Trophoblast cell (in vitro differentiated cells and primary cell): ENCODE measurements around the gene SOCS4.
"Not testable (repeated sequence)": the region's sequence is repeated elsewhere in the genome, so short reads cannot be mapped to it uniquely, and the experiment has no call there.

Source experiments
- DNase-seq, 2 donors: peaks; one replicate each; pipeline ENCODE4 v3.0.0-alpha.2; 2016
- H2AFZ ChIP-seq: 2 replicates; pipeline ENCODE4 v1.6.1; 2013; ENCODE audit warnings: low read length, moderate library complexity, mild to moderate bottlenecking; ENCODE audit not compliant: insufficient read depth, poor library complexity
- H2AK5ac ChIP-seq: 2 replicates; pipeline ENCODE4 v1.6.1; 2013; ENCODE audit warnings: mild to moderate bottlenecking, low read length
- H2BK120ac ChIP-seq: 2 replicates; pipeline ENCODE4 v1.6.1; 2013; ENCODE audit warnings: low read length, mild to moderate bottlenecking, moderate library complexity; ENCODE audit not compliant: insufficient read depth, poor library complexity
- H2BK12ac ChIP-seq: 2 replicates; pipeline ENCODE4 v1.6.1; 2013; ENCODE audit warnings: mild to moderate bottlenecking, low read length, moderate library complexity
- H2BK5ac ChIP-seq: 2 replicates; pipeline ENCODE4 v1.6.1; 2013; ENCODE audit warnings: low read length, low read depth, moderate library complexity, mild to moderate bottlenecking; ENCODE audit not compliant: poor library complexity
- H3K14ac ChIP-seq: 2 replicates; pipeline ENCODE4 v1.6.1; 2013; ENCODE audit warnings: mild to moderate bottlenecking, low read length
- H3K18ac ChIP-seq: 2 replicates; pipeline ENCODE4 v1.6.1; 2013; ENCODE audit warnings: mild to moderate bottlenecking, low read length
- H3K23ac ChIP-seq: 2 replicates; pipeline ENCODE4 v1.6.1; 2013; ENCODE audit warnings: low read length
- H3K27ac ChIP-seq: 2 replicates; pipeline ENCODE4 v1.5.1; 2013; ENCODE audit warnings: low read depth, mild to moderate bottlenecking, inconsistent platforms, low read length, moderate library complexity
- H3K27me3 ChIP-seq: 2 replicates; pipeline ENCODE4 v1.6.1; 2013; ENCODE audit warnings: inconsistent platforms, mild to moderate bottlenecking, low read length, moderate library complexity; ENCODE audit not compliant: insufficient read depth
- H3K36me3 ChIP-seq, 2 experiments: 1 replicate in 1 of 2; 2 replicates in 1 of 2; pipeline ENCODE4 v1.6.1; 2013; ENCODE audit warnings: low read length in 2 of 2, mild to moderate bottlenecking in 2 of 2, moderate library complexity in 1 of 2; ENCODE audit not compliant: insufficient read depth in 2 of 2, control insufficient read depth in 1 of 2
- H3K4ac ChIP-seq: 2 replicates; pipeline ENCODE4 v1.6.1; 2013; ENCODE audit warnings: low read depth, mild to moderate bottlenecking, low read length, moderate library complexity
- H3K4me1 ChIP-seq, 2 experiments: 1 replicate in 1 of 2; 2 replicates in 1 of 2; pipeline ENCODE4 v1.6.1; 2013; ENCODE audit warnings: low read length in 2 of 2, mild to moderate bottlenecking in 2 of 2, moderate library complexity in 1 of 2; ENCODE audit not compliant: insufficient read depth in 2 of 2, control insufficient read depth in 1 of 2
- H3K4me2 ChIP-seq: 2 replicates; pipeline ENCODE4 v1.6.1; 2013; ENCODE audit warnings: inconsistent platforms, mild to moderate bottlenecking, low read length, moderate library complexity
- H3K4me3 ChIP-seq: 2 replicates; pipeline ENCODE4 v1.5.1; 2013; ENCODE audit warnings: mild to moderate bottlenecking, low read depth, low read length, inconsistent platforms
- H3K79me1 ChIP-seq: one replicate; pipeline ENCODE4 v1.6.1; 2013; ENCODE audit warnings: low read length
- H3K79me2 ChIP-seq: 2 replicates; pipeline ENCODE4 v1.6.1; 2013; ENCODE audit warnings: low read length, mild to moderate bottlenecking; ENCODE audit not compliant: control insufficient read depth, insufficient read depth, poor library complexity
- H3K9ac ChIP-seq: 2 replicates; pipeline ENCODE4 v1.6.1; 2013; ENCODE audit warnings: mild to moderate bottlenecking, low read length
- H3K9me3 ChIP-seq: 2 replicates; pipeline ENCODE4 v1.6.1; 2013; ENCODE audit warnings: low read depth, mild to moderate bottlenecking, control low read depth, inconsistent platforms, low read length; ENCODE audit not compliant: insufficient read depth
- H4K12ac ChIP-seq: 2 replicates; pipeline ENCODE4 v1.6.1; 2013; ENCODE audit warnings: low read depth, mild to moderate bottlenecking, low read length, moderate library complexity
- H4K8ac ChIP-seq: 2 replicates; pipeline ENCODE4 v1.6.1; 2013; ENCODE audit warnings: low read depth, mild to moderate bottlenecking, low read length, moderate library complexity
- H4K91ac ChIP-seq: one replicate; pipeline ENCODE4 v1.6.1; 2013; ENCODE audit warnings: low read depth, mild to moderate bottlenecking, low read length, moderate library complexity
- WGBS: extraction: QIAGEN DNeasy Blood & Tissue Kit; methylation state at CpG from one replicate; pipeline ENCODE4 v1.1.7; 2013; ENCODE audit warnings: missing lambda C conversion rate; ENCODE audit not compliant: insufficient read length, insufficient coverage; ENCODE audit errors: extremely low coverage; 5-methylcytosine and 5-hydroxymethylcytosine counted together

Gene SOCS4

DNA sequence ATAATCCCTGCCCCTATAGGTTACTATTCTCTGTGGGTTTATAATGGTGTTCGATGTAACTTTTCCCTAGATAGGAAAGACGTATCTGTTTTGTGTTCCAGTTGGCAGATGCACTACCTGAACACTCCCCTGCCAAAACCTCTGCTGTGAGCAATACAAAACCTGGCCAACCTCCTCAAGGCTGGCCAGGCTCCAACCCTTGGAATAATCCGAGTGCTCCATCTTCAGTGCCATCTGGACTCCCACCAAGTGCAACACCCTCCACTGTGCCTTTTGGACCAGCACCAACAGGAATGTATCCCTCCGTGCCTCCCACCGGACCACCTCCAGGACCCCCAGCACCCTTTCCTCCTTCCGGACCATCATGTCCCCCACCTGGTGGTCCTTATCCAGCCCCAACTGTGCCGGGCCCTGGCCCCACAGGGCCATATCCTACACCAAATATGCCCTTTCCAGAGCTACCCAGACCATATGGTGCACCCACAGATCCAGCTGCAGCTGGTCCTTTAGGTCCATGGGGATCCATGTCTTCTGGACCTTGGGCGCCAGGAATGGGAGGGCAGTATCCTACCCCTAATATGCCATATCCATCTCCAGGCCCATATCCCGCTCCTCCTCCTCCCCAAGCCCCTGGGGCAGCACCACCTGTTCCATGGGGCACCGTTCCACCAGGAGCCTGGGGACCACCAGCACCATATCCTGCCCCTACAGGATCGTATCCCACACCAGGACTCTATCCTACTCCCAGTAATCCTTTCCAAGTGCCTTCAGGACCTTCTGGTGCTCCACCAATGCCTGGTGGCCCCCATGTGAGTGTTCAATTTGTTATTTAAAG, 35.7 kb downstream of the SOCS4 start:
- Histone ChIP-seq H3K27me3 (no peaks in the 10 kb centered on the region), H3K79me1 (no peaks in the 10 kb centered on the region), H3K23ac (no peak overlapping the region), H4K8ac (no peak overlapping the region), H3K4me2 (no peak overlapping the region), H3K4me3 (no peak overlapping the region), H3K4me1 (no peaks in the 10 kb centered on the region), H2BK12ac (no peak overlapping the region), H3K27ac (no peak overlapping the region), H3K9ac (no peak overlapping the region), H2AFZ (no peak overlapping the region), H3K79me2 (peaks cover 5% of the 10 kb centered on the region), H3K18ac (no peak overlapping the region), H3K36me3 (peaks cover 24 to 25% of the 10 kb centered on the region in 2 experiments), H3K14ac (no peak overlapping the region), H2BK5ac (no peak overlapping the region), H2BK120ac (no peak overlapping the region), H3K9me3 (no peaks in the 10 kb centered on the region), H4K91ac (no peak overlapping the region), H2AK5ac (no peak overlapping the region), H3K4ac (no peak overlapping the region), H4K12ac (no peak overlapping the region)
- DNase-seq = no peak
- no CpG with 5 or more reads among the region's 11 CpGs for WGBS

DNA sequence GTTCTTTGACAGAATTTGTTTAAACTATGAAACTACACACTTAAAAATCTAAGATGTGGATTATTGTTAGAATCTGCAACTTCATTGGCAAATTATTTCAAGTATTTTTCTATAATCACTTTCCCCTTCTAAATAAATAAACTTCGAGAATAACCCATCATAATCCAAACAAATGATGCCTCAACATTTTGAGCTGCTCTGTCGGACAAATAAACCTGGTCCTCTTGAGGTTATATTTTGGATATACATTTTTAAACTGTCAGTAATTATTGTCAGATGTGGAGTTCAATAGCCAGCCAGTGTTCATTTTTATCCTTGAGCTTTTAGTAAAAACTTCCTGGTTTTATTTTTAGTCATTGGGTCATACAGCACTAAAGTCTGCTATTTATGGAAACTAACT, 37.9 kb downstream of the SOCS4 start:
- not testable (repeated sequence) for H3K79me1 ChIP-seq, H4K12ac ChIP-seq, H2BK12ac ChIP-seq, H4K91ac ChIP-seq, H3K18ac ChIP-seq, H2AK5ac ChIP-seq, DNase-seq, H3K4me1 ChIP-seq, H3K9me3 ChIP-seq, H3K9ac ChIP-seq, H2BK120ac ChIP-seq, H3K4me2 ChIP-seq, H4K8ac ChIP-seq, H3K23ac ChIP-seq, H3K27me3 ChIP-seq, H3K14ac ChIP-seq, H3K4ac ChIP-seq, H3K4me3 ChIP-seq, H3K27ac ChIP-seq, H2BK5ac ChIP-seq, H3K79me2 ChIP-seq, H2AFZ ChIP-seq
- WGBS = no CpG with 5 or more reads among the region's 2 CpGs
- H3K36me3 ChIP-seq = peaks cover 18 to 19% of the 10 kb centered on the region in 2 experiments

DNA sequence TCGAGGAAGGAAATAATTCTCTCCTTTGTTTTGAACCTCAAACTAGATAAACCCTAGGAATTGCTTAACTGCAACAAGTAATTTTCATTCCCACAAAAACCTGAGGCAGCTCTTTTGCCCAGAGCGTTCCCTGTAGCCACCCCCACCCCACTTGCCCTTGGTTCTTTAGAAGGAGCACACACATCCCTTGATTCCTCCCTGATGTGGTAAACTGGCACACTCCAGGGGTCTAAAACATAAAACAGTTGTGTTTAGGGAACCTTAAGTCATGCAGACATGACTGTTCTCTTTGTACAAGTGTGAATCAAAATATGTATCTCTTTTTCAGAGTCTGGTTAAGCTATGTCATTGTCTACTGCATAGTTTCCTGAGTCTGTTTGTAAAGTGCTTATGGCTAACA, 38.4 kb downstream of the SOCS4 start:
- Histone ChIP-seq H4K12ac (no peak overlapping the region), H3K14ac (no peak overlapping the region), H4K91ac (no peak overlapping the region), H4K8ac (no peak overlapping the region), H3K9ac (peak overlapping the region; percentile 20), H3K79me2 (no peaks in the 10 kb centered on the region), H3K4me1 (no peaks in the 10 kb centered on the region), H3K36me3 (peaks cover 18 to 19% of the 10 kb centered on the region in 2 experiments), H3K4me3 (no peak overlapping the region), H3K23ac (no peak overlapping the region), H2BK5ac (no peak overlapping the region), H3K9me3 (no peaks in the 10 kb centered on the region), H3K4ac (no peak overlapping the region), H3K79me1 (no peaks in the 10 kb centered on the region), H2AK5ac (no peak overlapping the region), H2BK120ac (no peak overlapping the region), H3K18ac (no peak overlapping the region), H2AFZ (no peak overlapping the region), H3K27ac (no peak overlapping the region), H3K4me2 (no peak overlapping the region), H3K27me3 (no peaks in the 10 kb centered on the region), H2BK12ac (no peak overlapping the region)
- no peak for DNase-seq
- no CpG with 5 or more reads among the region's 2 CpGs for WGBS

DNA sequence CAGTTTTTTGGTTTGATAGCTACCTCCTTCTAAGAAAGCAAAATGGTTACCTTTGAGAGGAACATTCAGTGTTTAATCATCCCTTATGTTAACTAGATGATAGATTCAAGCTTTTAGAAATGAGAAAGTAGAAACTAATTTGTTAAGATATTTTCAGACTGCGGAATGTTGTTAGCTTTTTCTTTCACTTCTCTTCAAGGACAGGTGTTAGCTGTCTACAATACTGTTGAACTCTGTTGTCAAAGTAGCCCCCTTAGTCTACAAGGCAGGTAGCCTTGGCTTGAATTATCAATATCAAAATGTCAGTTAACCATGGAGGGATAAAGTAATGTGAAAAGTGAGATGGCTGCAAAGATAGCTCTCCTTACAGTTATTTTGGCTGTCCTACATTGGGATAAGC, 39.2 kb downstream of the SOCS4 start:
- Histone ChIP-seq H2AFZ (no peak overlapping the region), H3K4me1 (no peaks in the 10 kb centered on the region), H2AK5ac (no peak overlapping the region), H3K4me3 (no peak overlapping the region), H2BK120ac (no peak overlapping the region), H3K9me3 (no peaks in the 10 kb centered on the region), H2BK12ac (no peak overlapping the region), H3K23ac (no peak overlapping the region), H2BK5ac (no peak overlapping the region), H3K4ac (no peak overlapping the region), H3K4me2 (no peak overlapping the region), H3K79me1 (no peaks in the 10 kb centered on the region), H3K36me3 (peaks cover 18 to 19% of the 10 kb centered on the region in 2 experiments), H4K91ac (no peak overlapping the region), H3K27me3 (no peaks in the 10 kb centered on the region), H3K18ac (no peak overlapping the region), H4K8ac (no peak overlapping the region), H3K27ac (no peak overlapping the region), H3K79me2 (no peaks in the 10 kb centered on the region), H3K9ac (no peak overlapping the region), H4K12ac (no peak overlapping the region), H3K14ac (no peak overlapping the region)
- no CpG with 5 or more reads among the region's 1 CpG for WGBS
- DNase-seq = no peak
